Measurements from ENCODE around the gene SPNS3. TPM values are rescaled to one million over a fixed set of nuclear protein-coding genes. Genes with fewer than 3 reads are reported as not detected.
A peak's percentile ranks its signal among the peaks of the same experiment; 100 is the strongest.

The SPNS3 gene
- total RNA-seq, 1 donor from 2014 or later = 0.51 TPM

DNA sequence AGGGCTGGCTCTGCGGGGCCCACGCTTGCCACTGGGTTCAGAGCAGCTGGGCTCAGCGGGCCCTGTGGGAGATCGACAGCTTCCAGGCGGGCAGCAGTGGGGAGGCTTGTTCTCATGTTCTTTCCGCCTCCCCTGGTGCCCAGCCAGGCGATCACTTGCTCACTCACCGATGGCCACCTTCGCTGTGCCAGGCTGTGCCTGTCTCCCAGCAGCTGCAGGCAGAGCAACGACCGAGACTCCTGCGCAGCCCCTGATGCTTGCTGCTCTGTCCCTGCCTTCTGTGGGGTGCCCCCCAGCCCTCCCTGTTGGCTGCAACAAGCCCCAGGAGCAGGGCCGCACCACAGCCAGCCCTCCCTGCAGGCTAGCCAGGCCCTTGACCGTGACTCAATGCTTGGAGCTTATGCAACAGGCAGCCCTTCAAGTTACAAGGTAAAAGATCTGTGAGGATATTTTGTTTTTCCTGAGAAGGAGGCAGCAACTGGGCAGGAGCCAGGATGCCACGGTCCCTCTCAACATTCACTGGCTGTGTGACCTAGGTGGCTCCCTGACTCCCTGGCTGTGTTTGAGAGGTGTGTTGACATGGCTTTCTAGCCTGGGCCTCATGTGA is 55.4 kb downstream of the SPNS3 start:
- no peak for DNase-seq (ENCODE audit: low read depth in 2 of 2)

DNA sequence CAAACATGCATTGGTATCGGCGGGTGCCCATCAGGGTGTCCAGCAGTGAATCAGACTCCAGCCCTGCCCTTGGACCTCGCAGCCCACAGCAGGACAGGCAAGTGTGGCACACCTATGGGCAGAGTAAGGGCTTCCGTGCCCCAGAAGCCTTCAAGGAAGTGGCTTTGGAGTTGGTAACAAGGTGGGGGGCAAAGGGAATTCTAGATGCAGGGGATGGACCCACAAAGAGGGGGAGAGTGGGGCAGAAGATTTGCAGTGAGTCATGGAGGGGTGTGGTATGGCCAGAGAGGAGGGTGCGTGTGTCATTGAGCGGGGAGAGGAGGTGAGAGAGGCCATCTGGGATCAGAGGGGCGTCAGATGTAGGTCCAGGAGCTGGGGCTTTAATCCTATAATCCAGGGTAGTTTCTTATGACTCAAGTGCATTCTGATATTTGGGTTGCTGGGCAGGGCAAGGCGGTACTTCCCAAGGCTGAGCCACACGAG is 56.4 kb downstream of the SPNS3 start:
- DNase-seq (ENCODE audit: low read depth in 2 of 2) = no peak

- DNase-seq (ENCODE audit: low read depth in 2 of 2) = no peak
These were observed 56.9 kb downstream of the SPNS3 start for GRCh38 chr17:4490637-4491061.

DNA sequence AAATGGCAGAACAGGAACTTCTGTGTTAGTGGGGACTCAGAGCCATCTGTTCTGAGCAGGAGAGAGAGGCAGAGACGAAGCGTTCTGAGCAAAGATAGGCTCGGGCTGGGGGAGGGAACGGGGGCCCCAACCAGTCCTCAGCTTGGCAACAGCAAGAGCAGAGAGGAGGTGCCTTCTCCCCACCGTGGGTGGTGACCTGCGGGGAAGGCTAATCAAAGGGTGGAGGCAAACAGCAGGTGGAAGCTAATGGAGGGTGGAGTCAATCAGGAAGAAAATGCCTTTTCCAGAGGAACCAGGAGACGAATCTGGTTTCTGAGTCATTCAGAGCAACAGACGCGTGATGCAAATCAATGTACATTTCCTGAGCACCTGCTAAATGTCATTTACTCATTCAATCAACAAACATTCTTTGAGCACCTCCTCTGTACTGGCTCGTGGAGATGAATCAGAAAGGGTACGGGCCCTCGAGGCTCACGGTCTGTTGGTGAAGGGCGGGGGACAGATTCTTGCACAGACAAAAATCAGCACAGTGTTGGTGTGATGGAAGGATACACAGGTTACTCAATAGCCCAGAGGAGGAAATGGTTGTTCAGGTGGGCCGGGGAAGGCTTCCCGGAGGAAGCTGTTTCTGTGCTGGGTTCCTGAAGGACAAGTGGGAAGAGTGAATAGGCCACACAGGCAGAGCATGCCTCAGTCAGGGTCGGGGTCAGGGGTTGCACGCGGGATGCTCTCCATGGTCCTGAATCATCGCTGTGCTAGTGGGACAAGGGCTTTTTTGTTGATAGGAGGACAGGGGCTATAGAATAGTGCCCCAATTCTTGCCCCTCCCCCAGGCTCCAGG is 59.2 kb downstream of the SPNS3 start:
- DNase-seq (ENCODE audit: low read depth in 2 of 2) = peak in 1 of 2 donors; percentile 72

GRCh38 chr17:4497101-4497824 is 63.5 kb downstream of the SPNS3 start:
- peak in 1 of 2 donors; percentile 55 for DNase-seq (ENCODE audit: low read depth in 2 of 2)

DNA sequence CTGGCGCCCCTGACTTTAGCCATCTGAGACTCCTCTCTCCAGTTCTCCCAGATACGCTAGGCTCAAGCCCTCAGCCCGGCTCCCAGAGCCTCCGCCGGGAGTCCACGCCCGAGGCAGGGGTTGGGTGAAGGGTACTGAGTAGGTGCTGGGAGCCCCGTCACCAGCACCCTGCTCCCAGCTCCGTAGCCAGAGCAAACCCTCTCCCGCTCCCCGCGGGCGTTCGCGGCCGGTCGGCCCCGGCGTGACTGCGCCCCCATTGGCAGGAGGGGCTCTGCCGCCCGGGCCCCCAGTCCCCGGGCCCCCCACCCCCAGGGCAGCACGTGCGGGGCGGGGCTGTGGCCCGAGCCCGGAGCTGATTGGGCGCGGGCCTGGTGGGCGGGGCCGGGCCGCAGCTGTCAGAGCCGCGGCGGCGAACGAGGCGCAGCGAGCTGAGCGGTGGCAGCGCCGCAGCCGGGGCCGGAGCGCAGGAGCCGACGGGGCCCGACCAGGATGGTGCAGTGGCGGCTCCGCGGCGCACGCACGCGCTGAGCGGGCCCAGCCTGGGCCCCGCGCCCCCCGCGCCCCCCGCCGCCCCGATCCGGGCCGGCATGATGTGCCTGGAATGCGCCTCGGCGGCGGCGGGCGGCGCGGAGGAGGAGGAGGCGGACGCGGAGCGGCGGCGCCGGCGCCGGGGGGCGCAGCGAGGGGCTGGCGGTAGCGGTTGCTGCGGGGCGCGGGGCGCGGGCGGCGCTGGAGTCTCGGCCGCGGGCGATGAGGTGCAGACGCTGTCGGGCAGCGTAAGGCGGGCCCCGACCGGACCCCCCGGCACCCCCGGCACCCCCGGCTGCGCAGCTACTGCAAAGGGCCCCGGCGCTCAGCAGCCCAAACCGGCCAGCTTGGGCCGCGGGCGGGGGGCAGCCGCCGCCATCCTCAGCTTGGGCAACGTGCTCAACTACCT is 65.0 kb downstream of the SPNS3 start, which contains the start of gene SPNS2:
Gene SPNS2, plus strand, starts transcription at position 421 of the 937 bp plus-strand sequence. Its CDS starts 167 bp downstream, at position 588.
- DNase-seq (ENCODE audit: low read depth in 2 of 2) = peak in 1 of 2 donors; percentile 85

DNA sequence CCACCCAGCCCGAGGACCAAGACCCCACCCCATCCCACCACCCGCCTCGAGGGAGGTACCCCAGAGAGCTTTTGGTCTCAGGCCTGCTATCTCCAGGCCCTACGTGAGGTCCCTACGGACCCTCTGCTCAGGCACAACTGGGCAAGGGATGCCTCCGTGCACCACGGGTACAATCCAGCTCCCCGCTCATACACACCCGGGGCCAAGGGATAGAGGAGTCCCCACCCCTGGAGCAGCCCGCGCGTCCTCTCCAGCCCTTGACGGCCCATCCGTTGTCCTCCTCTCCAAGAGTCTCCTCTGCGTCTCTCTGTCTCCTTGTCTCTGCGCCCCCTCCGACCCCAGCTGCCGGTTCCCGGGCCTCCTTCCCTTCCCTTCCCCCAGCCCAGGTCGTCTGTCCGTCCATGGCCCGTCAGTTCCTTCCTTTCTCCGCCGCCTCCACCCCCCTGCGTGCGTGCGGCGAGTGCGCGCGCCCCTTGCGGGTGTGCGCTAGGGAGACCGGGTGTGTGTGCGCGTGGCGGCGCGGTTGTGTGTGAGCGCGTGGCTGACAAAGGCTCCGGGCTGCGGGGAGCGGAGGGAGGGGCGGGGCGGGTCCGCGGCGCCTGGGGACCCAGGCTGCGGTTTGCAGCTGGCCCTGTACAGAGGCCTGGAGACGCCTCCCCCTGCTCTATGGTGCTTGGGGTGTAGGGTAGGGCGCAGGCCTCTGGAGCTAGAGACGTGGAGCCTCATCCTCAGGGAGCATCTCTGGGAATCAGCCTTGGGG is 65.9 kb downstream of the SPNS3 start:
- DNase-seq (ENCODE audit: low read depth in 2 of 2) = peak in 1 of 2 donors; percentile 76

DNA sequence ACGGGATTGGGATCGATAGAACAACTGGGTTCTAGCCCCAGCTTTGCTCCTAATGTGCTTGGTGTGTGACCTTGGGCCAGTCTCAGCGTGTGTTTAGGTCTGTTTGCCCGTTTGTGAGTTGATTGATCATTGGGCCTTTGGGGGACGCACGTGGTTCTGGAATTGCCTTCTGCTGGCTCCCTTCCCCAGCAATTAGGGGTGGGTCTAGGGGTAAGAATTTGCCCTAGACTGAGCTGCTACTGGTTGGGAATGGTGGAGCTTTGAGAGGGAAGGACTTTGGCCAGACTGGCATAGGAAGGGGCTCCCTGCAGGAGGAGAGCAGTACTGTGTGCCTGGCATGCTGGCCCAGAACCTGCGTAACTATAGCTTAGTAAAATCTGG is 66.4 kb downstream of the SPNS3 start:
- peak in 1 of 2 donors; percentile 52 for DNase-seq (ENCODE audit: low read depth in 2 of 2)

DNA sequence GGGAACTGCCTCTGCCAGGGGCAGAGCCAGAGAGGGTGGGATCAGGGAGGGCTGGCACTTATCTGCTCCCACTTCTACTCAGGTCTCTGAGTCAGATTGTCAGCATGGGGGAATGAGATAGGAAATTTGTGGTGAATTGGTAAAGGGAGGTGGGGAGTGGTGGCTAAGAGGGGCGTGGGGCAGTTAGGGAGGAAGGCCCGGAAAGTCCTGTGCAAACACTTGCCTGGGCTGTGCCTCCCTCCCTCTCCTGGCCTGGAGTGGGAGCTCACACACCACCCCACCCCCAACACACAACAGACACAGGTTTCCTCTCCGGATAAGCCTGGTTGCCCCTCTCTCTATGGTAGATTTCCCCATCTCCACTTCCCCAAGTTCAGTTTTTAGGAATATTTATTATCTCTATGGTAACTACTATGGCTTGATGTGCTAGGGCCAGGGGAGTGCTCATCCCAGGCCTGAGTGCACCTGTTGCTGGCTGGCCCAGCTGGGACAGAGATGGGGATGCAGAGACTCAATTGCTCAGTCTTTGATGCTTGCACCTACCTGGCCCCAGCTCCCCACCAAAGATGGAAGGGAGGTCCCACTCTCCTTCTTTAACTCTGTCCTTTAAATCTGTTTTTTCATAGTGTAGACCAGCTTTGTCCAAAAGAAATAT is 67.7 kb downstream of the SPNS3 start:
- DNase-seq (ENCODE audit: low read depth in 2 of 2) = peak; percentile 98

DNA sequence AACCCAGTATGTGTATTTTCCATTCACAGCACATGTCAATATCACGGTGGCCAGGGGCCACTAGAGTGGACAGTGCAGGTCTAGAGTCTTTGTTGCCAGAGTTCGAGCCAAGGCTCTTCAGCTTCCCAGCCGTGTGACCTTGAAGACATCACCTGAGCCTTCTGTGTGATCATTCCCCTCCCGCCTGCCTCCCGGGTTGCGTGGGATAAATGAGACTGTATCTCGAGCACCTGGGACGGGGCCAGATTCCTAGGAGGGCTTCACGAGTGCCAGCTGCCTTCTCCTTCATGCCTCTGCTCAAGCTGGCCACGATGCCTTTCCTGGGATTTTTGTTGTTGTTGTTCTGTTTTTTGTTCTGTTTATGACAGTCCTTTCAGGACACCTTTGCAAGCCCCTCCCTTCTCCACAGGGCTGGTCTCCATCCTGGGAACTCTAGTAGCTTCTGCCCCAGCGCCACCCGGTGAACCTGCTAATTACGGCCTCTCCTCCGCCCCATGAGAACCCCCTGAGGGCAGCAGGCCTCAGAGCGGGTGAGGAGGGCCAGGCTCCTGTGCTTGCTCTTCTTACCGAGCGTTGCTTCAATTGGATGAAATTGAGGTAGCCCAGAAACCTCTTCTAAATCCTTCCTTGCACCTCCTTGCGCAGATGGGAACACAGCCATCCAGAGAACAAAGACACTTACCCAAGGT is 68.9 kb downstream of the SPNS3 start:
- no peak for DNase-seq (ENCODE audit: low read depth in 2 of 2)

- no peak for DNase-seq (ENCODE audit: low read depth in 2 of 2)
These were observed 69.7 kb downstream of the SPNS3 start for GRCh38 chr17:4503283-4504025.

DNA sequence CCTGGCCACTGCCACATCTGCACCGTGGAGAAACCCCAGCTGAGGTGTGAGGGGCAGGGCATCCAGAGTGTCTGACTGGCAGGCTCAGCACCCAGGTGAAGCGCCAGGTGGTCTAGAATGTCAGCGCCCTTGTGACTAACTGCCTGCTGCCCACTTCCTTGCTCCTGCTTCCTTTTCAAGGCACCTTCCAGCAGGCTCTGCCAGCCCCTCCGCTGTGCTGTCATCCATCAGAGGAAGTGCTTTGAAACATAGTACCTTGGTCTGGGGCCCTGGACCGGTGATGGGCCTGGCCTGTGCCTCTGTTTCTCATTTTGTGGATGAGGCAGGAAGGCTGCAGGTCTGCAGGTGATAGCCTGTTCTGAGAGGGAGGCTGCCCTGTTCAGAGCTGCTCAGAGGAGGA is 70.4 kb downstream of the SPNS3 start:
- no peak for DNase-seq (ENCODE audit: low read depth in 2 of 2)

DNA sequence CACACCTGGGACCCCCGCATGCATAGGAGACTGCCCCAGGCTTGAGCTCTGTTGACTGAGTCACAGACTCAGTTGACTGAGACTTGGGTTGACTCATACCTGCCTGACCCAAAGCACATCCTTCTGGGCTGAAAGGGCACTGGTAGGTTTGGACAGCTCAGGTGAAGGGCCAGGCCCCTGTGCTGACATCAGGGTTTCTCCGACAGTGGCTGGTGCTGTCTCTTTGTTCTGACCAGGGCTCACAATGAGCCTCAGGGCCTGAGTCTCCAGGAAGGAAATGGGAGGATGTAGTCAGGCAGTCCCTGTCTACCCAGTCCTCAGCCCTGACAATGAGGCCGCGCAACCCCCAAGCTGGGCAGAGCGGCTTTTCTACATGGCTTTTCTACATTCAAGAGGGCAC is 71.4 kb downstream of the SPNS3 start:
- DNase-seq (ENCODE audit: low read depth in 2 of 2) = peak in 1 of 2 donors; percentile 69

DNA sequence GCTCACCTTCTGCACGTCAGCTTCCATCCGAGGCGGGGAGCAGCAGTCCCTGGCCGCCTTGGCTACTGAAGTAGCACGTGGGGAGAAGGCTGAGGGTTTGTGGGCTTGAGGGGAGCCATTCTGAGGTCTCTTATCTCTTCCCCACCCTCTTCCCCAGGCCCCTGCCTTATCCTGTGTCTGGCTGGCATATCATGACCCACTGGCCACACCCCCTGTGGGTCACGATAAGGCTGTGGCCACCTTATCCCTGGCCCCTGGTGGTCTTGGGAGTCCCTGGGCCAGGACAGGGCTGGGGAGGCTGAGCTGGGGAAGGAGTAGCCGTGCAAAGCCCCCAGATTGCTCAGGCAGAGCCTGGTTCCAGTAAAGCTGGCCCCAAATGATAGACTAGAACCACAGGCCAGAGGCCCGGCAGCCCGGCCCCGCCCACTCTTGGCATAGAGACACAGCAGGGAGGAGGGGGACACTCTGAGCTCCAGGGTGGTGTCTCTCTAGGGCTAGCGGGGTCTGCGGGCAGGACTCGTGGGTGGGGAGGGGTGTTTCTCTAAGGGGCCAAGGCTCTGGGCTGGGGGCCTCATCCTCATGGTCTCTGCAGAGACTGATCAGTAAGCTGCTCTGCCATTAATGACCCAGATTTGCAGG is 72.6 kb downstream of the SPNS3 start:
- DNase-seq (ENCODE audit: low read depth in 2 of 2) = no peak

GRCh38 chr17:4506892-4507291 is 73.2 kb downstream of the SPNS3 start:
- no peak for DNase-seq (ENCODE audit: low read depth in 2 of 2)

DNA sequence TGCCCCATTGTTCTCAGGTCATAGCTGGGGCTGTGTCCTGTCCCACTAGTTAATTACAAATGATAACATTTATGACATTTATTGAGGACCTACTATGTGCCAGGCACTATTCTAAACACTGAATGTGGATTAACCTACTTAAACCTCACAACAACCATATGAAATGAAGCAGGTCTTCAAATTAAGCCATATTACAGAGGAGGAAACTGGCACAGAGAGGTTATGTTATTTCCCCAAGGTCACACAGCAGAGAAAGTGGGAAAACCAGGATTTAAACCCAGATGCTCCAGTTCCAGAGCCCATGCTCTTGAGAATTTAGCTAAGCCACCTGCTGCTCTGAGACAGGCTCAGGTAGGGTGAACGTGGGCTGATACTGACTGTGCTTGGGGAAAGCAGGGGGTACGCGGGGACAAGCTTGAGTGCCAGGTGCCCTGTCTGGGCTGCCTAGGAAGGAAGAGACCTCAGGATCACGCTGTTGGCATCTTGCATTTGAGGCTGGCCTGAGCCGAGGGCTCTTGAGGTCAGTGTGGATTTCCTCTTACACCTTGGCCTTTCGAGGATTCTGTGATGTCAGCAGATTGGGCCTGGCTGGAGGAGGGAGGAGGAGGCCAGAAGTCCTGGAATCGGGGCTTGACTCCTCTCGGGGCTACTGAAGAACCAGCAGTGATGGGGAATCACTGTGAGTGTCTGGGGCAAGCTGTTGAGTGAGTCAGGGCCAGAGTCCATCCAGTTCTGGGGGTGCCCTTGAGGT is 73.8 kb downstream of the SPNS3 start:
- no peak for DNase-seq (ENCODE audit: low read depth in 2 of 2)

DNA sequence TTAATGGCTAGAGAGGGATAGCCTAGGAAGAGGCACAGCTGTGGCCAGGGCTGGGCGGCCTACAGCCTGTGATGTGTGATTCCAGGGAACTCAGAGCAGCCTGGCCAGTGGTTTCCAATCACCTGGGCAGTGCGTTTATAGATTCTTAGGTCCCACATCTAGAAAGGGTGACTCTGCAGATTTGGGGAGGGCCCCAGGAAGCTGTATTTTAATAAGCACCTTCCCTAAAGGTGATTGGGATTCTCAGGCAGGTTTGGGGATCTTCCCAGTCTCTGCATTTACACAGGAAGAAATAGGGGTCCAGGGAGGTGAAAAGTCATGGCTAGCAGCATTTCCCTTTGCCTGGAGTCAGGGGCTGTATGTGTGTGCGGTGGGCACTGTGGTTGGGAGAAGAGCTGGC is 74.5 kb downstream of the SPNS3 start:
- DNase-seq (ENCODE audit: low read depth in 2 of 2) = no peak
